ENCODE data around the gene RHOB.

- no peak for TF ChIP-seq CTCF (IDR thresholded peaks at IDR 0.05; ENCODE audit: low read depth, low read length, missing input control)
- TF ChIP-seq REST (IDR thresholded peaks at IDR 0.05), result no peak
- TF ChIP-seq TAF1 (conservative IDR thresholded peaks at IDR 0.05), result no peak
- no peak for TF ChIP-seq JUND (IDR thresholded peaks at IDR 0.05)
- no peak for TF ChIP-seq NR2F2 (IDR thresholded peaks at IDR 0.05)
- no peak for TF ChIP-seq RXRA (IDR thresholded peaks at IDR 0.05)
- no peak for TF ChIP-seq MAX (IDR thresholded peaks at IDR 0.05)
- TF ChIP-seq GABPA (IDR thresholded peaks at IDR 0.05 in 1 of 2, conservative IDR thresholded peaks at IDR 0.05 in 1 of 2), result no peak
These were observed 488 bp upstream of the RHOB start for GRCh38 chr2:20446255-20446916.

Measured in liver (tissue), 3 donors.